Cardiac muscle cell (in vitro differentiated cells and primary cell): ENCODE results near the gene FOXK1. TPM values are rescaled to one million over a fixed set of nuclear protein-coding genes. Genes with fewer than 3 reads are reported as not detected.

Experiments
- DNase-seq, 2 donors: peaks; one replicate each; pipeline versions ENCODE4 v3.0.0 to v3.0.0-alpha.2; 2010 to 2017; ENCODE audit warnings: low read depth in 1 of 2, low spot score in 1 of 2
- H3K27ac ChIP-seq: fragments of 200-600 bp; sonication (generic); 2 replicates; pipeline ENCODE4 v1.5.1; 2016
- H3K27me3 ChIP-seq: fragments of 200-600 bp; sonication (generic); 2 replicates; pipeline ENCODE4 v1.6.0; 2016; ENCODE audit warnings: control low read depth
- H3K36me3 ChIP-seq: fragments of 200-600 bp; sonication (generic); 2 replicates; pipeline ENCODE4 v1.5.1; 2016; ENCODE audit warnings: control low read depth
- H3K4me1 ChIP-seq: fragments of 200-600 bp; sonication (generic); 2 replicates; pipeline ENCODE4 v1.8.1; 2017; ENCODE audit warnings: low read depth, mild to moderate bottlenecking, mixed run types
- H3K4me3 ChIP-seq: fragments of 200-600 bp; sonication (generic); 2 replicates; pipeline ENCODE4 v1.5.1; 2016; ENCODE audit warnings: mild to moderate bottlenecking
- H3K9me3 ChIP-seq: fragments of 200-600 bp; sonication (generic); 2 replicates; pipeline ENCODE4 v1.5.1; 2017; ENCODE audit warnings: low read depth, mild to moderate bottlenecking, control low read depth
- polyA plus RNA-seq: library from polyadenylated mRNA; unstranded; fragments of >200 nt; fragmentation: Nextera tagmentation; extraction: Ambion mirVana; gene quantifications from 2 replicates; pipeline ENCODE4 v1.2.1, GENCODE V29; 2016
- total RNA-seq: library from RNA; depleted of rRNA; stranded (reverse); fragments of >200 nt; gene quantifications from 2 replicates; pipeline ENCODE4 v1.2.3, GENCODE V29; 2016
- TF ChIP-seq, protein P1 (sequence below): IDR thresholded peaks from 2 replicates; pipeline ENCODE4 v1.5.1; 2012; ENCODE audit warnings: low read depth, mild to moderate bottlenecking, low read length

The FOXK1 gene
- total and polyA plus RNA-seq, 2 experiments from 2014 or later = 8.7 to 55.0 TPM

DNA sequence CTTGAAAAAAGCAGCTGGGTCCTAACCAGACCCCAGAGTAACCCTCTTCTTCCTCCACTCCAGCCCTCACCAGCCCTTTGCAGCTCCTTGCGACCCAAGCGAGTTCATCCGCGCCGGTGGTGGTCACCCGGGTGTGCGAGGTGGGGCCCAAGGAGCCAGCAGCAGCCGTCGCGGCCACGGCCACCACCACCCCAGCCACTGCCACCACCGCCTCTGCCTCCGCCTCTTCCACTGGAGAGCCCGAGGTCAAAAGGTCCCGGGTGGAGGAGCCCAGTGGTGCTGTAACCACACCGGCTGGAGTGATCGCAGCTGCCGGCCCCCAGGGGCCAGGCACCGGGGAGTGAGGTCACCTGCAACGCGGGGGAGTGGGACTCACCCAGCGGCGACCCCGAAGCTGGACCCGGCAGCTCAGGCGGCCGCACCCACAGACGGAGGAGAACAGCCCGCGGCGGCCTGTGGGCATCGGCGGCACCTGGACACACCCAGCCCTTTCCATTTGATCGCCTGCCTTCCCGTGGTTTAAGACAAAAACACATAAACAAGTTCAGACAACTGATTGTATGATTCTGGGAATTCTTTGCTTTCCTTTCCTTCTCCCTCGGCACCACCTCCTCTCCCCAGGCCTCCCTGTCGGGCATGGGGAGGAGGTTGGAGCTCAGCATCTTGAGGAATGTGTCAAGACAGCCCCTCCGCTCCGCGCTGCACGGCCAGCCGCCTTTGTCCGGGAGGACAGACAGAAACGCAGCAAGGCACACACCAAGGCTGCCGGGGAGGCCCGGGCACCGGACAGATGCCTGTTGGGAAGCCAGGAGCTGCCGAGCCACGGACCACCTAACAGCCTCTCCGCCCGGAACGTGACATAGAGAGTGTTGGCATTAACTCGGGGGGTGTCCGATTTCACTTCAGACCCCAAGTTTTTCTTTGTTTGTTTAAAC, 80.3 kb downstream of the FOXK1 start:
- Histone ChIP-seq H3K4me3 (no peak overlapping the region), H3K36me3 (peaks cover 48% of the 10 kb centered on the region), H3K4me1 (no peaks in the 10 kb centered on the region), H3K9me3 (no peaks in the 10 kb centered on the region), H3K27me3 (no peaks in the 10 kb centered on the region), H3K27ac (no peak overlapping the region)
- DNase-seq = no peak
- TF ChIP-seq, protein P1, sequence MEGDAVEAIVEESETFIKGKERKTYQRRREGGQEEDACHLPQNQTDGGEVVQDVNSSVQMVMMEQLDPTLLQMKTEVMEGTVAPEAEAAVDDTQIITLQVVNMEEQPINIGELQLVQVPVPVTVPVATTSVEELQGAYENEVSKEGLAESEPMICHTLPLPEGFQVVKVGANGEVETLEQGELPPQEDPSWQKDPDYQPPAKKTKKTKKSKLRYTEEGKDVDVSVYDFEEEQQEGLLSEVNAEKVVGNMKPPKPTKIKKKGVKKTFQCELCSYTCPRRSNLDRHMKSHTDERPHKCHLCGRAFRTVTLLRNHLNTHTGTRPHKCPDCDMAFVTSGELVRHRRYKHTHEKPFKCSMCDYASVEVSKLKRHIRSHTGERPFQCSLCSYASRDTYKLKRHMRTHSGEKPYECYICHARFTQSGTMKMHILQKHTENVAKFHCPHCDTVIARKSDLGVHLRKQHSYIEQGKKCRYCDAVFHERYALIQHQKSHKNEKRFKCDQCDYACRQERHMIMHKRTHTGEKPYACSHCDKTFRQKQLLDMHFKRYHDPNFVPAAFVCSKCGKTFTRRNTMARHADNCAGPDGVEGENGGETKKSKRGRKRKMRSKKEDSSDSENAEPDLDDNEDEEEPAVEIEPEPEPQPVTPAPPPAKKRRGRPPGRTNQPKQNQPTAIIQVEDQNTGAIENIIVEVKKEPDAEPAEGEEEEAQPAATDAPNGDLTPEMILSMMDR = no peak

DNA sequence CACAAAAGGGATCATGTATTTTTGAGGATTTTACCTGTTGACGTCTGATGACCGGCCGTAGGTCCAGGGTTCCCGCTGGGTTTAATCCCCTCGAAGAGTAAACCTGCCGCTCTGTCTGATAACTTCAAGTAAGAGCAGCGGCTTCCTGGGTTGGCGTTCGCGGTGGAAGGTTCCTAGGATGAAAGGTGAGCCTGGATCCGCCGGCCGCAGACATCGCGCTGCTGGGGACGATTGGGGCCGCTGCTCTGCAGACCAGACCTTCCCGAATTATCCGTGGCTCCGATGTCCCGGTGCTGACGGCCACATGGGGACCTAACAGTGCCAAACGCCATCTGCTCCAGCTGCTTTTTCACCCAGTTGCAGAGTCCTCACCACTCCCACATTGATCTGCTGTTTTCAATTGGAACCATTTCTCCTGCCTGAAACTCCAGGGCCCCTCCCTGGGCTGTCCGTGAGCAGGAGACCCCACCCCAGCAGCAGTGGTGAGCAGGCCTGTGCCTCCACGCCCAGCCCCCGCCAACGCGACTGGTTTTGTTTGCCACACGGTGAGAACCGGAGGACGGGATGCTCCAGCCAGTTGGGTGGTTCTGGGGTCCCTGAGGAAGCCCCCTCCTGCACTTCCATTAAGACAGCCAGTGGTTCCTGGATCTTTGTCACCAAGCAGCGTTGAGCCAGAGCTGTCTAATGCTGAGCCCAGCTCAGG, 81.1 kb downstream of the FOXK1 start:
- Histone ChIP-seq H3K4me3 (no peak overlapping the region), H3K9me3 (no peaks in the 10 kb centered on the region), H3K36me3 (peaks cover 42% of the 10 kb centered on the region), H3K27me3 (no peaks in the 10 kb centered on the region), H3K27ac (no peak overlapping the region), H3K4me1 (no peaks in the 10 kb centered on the region)
- TF ChIP-seq, protein P1 = no peak
- no peak for DNase-seq

DNA sequence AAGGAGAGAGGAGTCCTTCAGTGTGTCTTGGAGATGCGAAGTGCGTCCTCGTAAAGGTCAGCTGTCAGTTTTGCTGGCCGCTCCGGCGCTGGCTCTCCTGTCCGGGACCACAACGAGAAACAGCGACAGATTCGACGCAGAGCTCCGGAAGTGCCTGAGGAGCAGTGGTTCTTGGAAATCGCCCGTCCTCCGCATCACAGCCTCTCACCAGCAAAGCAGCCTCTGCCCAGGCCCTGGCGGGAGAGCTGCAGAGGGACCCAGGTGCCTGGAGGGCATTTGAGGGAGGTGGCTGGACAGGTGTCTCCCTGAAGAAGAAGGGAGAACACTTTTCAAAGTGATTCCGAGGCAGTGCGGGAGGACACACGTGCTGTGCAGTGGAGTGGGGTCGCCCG, 81.7 kb downstream of the FOXK1 start:
- H3K27ac ChIP-seq = no peak overlapping the region
- no peaks in the 10 kb centered on the region for H3K27me3 ChIP-seq
- no peaks in the 10 kb centered on the region for H3K4me1 ChIP-seq
- no peak for DNase-seq
- H3K4me3 ChIP-seq = no peak overlapping the region
- H3K9me3 ChIP-seq = no peaks in the 10 kb centered on the region
- TF ChIP-seq, protein P1 = no peak
- peaks cover 38% of the 10 kb centered on the region for H3K36me3 ChIP-seq

DNA sequence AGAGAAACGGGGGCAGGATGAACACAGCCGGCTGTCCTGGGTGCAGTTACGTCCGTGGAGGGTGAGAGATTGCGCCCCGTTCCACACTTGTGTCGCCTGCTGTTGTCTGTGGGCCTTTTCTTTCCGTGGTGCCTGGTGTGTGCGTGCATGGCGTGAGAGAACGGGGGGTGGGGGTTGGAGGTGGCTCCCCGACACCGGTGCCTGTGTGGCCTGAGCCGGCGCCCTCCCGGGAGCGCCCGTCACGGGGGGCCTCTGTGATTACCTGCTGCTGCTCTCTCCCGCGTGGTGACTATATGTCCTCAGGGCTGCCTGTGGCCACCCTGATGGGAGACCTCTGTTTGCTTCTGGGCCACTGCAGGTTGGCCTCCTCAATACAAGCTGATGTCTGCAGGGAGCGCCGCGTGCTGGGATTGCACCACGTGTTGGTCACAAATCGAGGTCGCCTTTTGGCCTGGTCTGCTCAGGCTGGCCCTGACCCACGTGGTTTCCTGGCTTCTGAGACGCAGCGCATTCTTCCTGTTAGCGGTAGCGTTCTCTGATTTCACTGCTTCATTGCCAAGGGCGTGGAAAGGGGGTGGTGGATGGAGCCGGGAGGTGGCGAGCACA, 82.4 kb downstream of the FOXK1 start:
- Histone ChIP-seq H3K27me3 (no peaks in the 10 kb centered on the region), H3K27ac (no peak overlapping the region), H3K9me3 (no peaks in the 10 kb centered on the region), H3K4me3 (no peak overlapping the region), H3K4me1 (no peaks in the 10 kb centered on the region), H3K36me3 (peaks cover 36% of the 10 kb centered on the region)
- DNase-seq = no peak
- TF ChIP-seq, protein P1 = no peak

DNA sequence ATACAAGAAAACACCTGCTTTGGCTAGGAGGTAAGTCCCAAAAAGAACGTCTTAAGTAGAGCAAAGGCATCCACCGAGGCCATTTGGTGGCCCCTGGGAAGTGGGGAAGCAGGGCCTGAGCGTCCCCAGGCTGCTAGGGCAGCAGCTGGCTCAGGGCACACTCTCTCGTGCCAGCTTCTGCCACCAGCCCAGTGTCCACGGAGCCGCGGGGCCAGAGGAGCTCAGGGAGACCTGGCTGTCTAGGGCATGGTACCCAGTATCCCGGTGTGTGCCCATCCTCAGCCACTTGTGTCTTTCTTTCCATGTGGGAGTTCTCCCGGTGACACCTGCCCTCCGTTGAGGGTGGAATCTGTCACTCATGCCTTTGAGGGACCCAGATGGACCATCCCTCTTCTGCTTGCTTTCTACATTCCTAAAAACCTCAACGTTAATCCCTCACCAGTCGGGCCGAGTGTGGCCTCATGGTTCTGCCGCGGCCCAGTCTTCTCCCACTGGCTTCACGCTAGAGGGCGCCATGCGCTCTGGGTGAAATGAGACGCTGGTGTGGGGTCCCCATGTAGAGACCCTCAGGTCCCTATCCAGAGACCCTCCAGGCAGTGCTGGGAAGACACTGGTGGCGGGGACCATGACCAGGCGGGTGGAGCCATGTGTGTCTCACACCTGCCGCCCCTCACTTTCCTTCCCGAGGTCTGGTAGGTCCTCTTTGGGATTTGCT, 83.8 kb downstream of the FOXK1 start:
- no peak overlapping the region for H3K4me3 ChIP-seq
- TF ChIP-seq, protein P1 = peak; percentile 26
- no peak for DNase-seq

More for the DNA sequence above, 83.8 kb downstream of the FOXK1 start:
- Histone ChIP-seq H3K27ac (no peak overlapping the region), H3K4me1 (no peaks in the 10 kb centered on the region), H3K27me3 (no peaks in the 10 kb centered on the region), H3K9me3 (no peaks in the 10 kb centered on the region), H3K36me3 (peaks cover 24% of the 10 kb centered on the region)
